Measurements from ENCODE around the gene RELN. TPM values are rescaled to one million over a fixed set of nuclear protein-coding genes. Genes with fewer than 3 reads are reported as not detected.

The RELN gene
- total RNA-seq, 2 donors from 2014 or later, result not detected

Other genes with a start within 250 kb of the RELN start
- 10 to 100 TPM; 15.6 to 27.7 TPM for gene ORC5, start 218.4 kb upstream of the RELN start, total RNA-seq